Measurements from ENCODE around the gene ARRB1. TPM values are rescaled to one million over a fixed set of nuclear protein-coding genes. Genes with fewer than 3 reads are reported as not detected.

The ARRB1 gene
- total RNA-seq, 1 experiment from 2014 or later = 24.2 TPM

DNA sequence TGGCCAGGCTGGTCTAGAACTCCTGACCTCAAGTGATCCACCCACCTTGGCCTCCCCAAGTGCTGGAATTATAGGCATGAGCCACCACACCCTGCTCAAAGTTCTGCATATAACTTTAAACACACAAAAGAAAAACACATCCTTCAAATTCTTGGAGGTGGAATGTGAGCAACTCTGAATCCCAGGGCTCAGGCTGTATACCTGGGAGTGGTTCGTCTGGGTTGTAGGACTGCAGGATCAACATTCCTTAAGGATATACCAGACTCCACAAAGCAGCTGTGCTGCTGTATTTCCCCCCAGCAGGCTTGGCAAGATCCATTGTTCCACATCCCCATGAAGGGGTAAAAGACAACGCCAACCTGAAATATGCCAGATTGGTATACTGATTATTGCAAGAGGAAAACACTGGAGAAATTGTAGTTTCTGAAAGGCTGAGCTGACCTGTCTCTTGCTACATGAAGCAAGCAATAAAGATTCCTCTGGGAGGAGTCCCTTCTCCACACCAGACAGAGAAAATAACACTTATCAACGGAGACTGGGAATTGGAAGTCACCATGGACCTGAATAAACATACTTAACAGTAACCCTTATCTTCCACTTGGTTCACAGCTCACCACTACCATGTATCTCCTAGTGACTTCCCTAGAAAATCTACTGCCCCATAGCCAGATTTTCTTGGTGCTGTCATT is 35.6 kb upstream of the ARRB1 start (continued):
- TF ChIP-seq POLR2AphosphoS5 (IDR thresholded peaks at IDR 0.05; ENCODE audit: low read depth, low read length) (no peak), ZFX (IDR thresholded peaks at IDR 0.05) (no peak), ZNF274 (IDR thresholded peaks at IDR 0.05; ENCODE audit: low read depth, low read length) (no peak), SP1 (IDR thresholded peaks at IDR 0.05; ENCODE audit: low read depth) (no peak), EZH2 (IDR thresholded peaks at IDR 0.05) (no peak), FOSL1 (IDR thresholded peaks at IDR 0.05; ENCODE audit: low read depth) (no peak), JUND (IDR thresholded peaks at IDR 0.05) (no peak)

GRCh38 chr11:75384438-75385080 is 33.1 kb upstream of the ARRB1 start:
- no peaks in the 10 kb centered on the region for H4K20me1 ChIP-seq (ENCODE audit: insufficient read depth)
- H3K79me2 ChIP-seq (ENCODE audit: insufficient read depth, low read length) = no peaks in the 10 kb centered on the region
- RAD21 ChIA-PET (ENCODE audit: low non-redundant PET in 1 of 2, low total read pairs in 2 of 2, uncharacterized antibody in 2 of 2, unreplicated experiment in 2 of 2) = interaction anchor here in 1 of 2 experiments (0.9 to 1.1 kb wide), 2 partner anchors 105 kb away, joined by 3 to 5 read pairs; no protein-coding TSS in a partner anchor
- POLR2A ChIA-PET = no interaction called here
- CTCF ChIA-PET = interaction anchor here (1.6 to 7.1 kb wide), 3 partner anchors 15 to 104 kb away, joined by 4 to 57 read pairs (median 8); no protein-coding TSS in a partner anchor
- H3K4me1 ChIP-seq (ENCODE audit: control insufficient read depth in 1 of 2, insufficient read depth in 2 of 2, low read length in 2 of 2) = peaks cover 28 to 56% of the 10 kb centered on the region in 2 experiments
- peak overlapping the region; percentile 99 for H2AFZ ChIP-seq (ENCODE audit: low read depth, low read length, poor library complexity, severe bottlenecking)
- no peak overlapping the region for H3K9ac ChIP-seq (ENCODE audit: low read length)
- H3K36me3 ChIP-seq (ENCODE audit: control insufficient read depth in 1 of 2, insufficient read depth in 2 of 2, low read length in 2 of 2) = no peaks in the 10 kb centered on the region
- DNase-seq (ENCODE audit: low read depth, low spot score) (peak; percentile 68), ATAC-seq (peak; percentile 80)
- no peaks in the 10 kb centered on the region for H3K27me3 ChIP-seq (ENCODE audit: insufficient read depth, low read length)
- intact Hi-C loops (cut with micrococcal nuclease) = loop anchor here (1.0 to 5.0 kb wide), 4 partner anchors 56 to 483 kb away; no protein-coding TSS in a partner anchor
- TF ChIP-seq EZH2 (IDR thresholded peaks at IDR 0.05) (no peak), SP1 (IDR thresholded peaks at IDR 0.05; ENCODE audit: low read depth) (no peak), RAD21 (IDR thresholded peaks at IDR 0.05; ENCODE audit: low read depth) (peak; percentile 100), ZBTB33 (IDR thresholded peaks at IDR 0.05; ENCODE audit: extremely low read depth, insufficient replicate concordance, low read length) (no peak), CTCF (IDR thresholded peaks at IDR 0.05 in 2 of 3, conservative IDR thresholded peaks at IDR 0.05 in 1 of 3; ENCODE audit: borderline replicate concordance in 1 of 3, insufficient read depth in 1 of 3, low read depth in 2 of 3, low read length in 2 of 3) (peak; percentile 97 to 99 (median 98)), SRF (IDR thresholded peaks at IDR 0.05; ENCODE audit: low read depth) (no peak), EGR1 (IDR thresholded peaks at IDR 0.05; ENCODE audit: low read depth) (no peak)
- H3K9me2 ChIP-seq (ENCODE audit: insufficient read depth) = no peaks in the 10 kb centered on the region
- no peaks in the 10 kb centered on the region for H3K9me3 ChIP-seq (ENCODE audit: control insufficient read depth in 1 of 2, insufficient read depth in 1 of 2, low read depth in 1 of 2, low read length in 2 of 2)
- H3K4me2 ChIP-seq (ENCODE audit: low read length) = peak overlapping the region; percentile 71
- no TSS peak for BruUV-seq (replicated peaks)
- H3K4me3 ChIP-seq (replicated peaks in 1 of 2; ENCODE audit: low read depth in 1 of 2, low read length in 2 of 2) = peak overlapping the region in 1 of 2 experiments; percentile 43; a peak in 3 of 4 replicates
- no peak overlapping the region for H3K27ac ChIP-seq (ENCODE audit: low read depth, low read length)
